ENCODE measurements around the gene TIMM23B. TPM values are rescaled to one million over a fixed set of nuclear protein-coding genes. Genes with fewer than 3 reads are reported as not detected.
"Not testable (repeated sequence)": the region's sequence is repeated elsewhere in the genome, so short reads cannot be mapped to it uniquely, and the experiment has no call there.

TIMM23B gene
- total RNA-seq, 1 experiment from 2014 or later = 18.9 TPM

DNA sequence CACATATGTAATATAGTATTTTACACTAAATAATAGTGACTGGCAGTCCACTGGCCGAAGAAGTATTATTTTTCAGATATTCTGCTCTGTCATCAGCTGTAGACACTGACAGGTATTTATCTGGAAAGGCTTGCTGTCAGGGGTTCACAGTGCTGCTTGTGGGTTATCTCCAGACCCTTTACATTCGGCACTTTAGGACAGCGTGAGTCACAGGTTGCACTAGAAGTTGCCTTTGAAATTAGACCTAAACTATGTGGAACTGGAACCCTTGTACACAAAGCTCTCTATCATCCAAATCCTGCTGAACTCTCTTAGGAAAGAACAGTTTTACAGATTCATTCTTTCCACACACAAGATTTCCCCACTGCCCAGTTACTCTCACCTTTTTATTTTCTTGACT lies 30.2 kb downstream of the TIMM23B start:
- CTCF ChIA-PET; ATAC-seq; RAD21 ChIA-PET (ENCODE audit: low non-redundant PET in 1 of 2, low total read pairs in 2 of 2, uncharacterized antibody in 2 of 2, unreplicated experiment in 2 of 2): not testable (repeated sequence)

DNA sequence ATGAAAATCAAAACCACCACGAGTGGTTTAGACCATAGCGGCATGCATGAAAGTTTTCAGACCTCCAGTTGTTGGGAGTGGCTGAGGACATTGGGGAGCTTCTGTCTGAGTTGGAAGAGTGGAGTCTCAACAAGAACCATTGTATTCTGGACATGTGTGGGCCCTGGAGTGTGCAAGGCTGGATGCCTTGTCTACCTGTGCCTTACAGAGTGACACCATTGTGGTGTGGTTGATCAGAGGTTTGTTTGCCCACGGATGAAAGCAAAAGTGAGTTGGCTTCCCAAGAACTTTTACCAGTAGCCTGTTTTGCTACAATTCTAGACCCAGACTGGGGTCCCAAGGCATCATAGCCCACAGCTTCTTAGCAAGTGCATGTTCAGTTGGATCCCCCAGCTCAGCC lies 35.9 kb downstream of the TIMM23B start:
- BruUV-seq (replicated peaks); H4K20me1 ChIP-seq (ENCODE audit: insufficient read depth); intact Hi-C loops (cut with micrococcal nuclease); H3K79me2 ChIP-seq (ENCODE audit: insufficient read depth, low read length); H3K9me2 ChIP-seq (ENCODE audit: insufficient read depth); H2AFZ ChIP-seq (ENCODE audit: low read depth, low read length, poor library complexity, severe bottlenecking); H3K36me3 ChIP-seq (ENCODE audit: control insufficient read depth in 1 of 2, insufficient read depth in 2 of 2, low read length in 2 of 2); POLR2A ChIA-PET; H3K4me1 ChIP-seq (ENCODE audit: control insufficient read depth in 1 of 2, insufficient read depth in 2 of 2, low read length in 2 of 2); CTCF ChIA-PET; RAD21 ChIA-PET (ENCODE audit: low non-redundant PET in 1 of 2, low total read pairs in 2 of 2, uncharacterized antibody in 2 of 2, unreplicated experiment in 2 of 2); ATAC-seq; H3K27ac ChIP-seq (ENCODE audit: low read depth, low read length); H3K27me3 ChIP-seq (ENCODE audit: insufficient read depth, low read length); DNase-seq (ENCODE audit: low read depth, low spot score); H3K9me3 ChIP-seq (ENCODE audit: control insufficient read depth in 1 of 2, insufficient read depth in 1 of 2, low read depth in 1 of 2, low read length in 2 of 2); H3K9ac ChIP-seq (ENCODE audit: low read length); H3K4me2 ChIP-seq (ENCODE audit: low read length); H3K4me3 ChIP-seq (replicated peaks in 1 of 2; ENCODE audit: low read depth in 1 of 2, low read length in 2 of 2): not testable (repeated sequence)

More for the DNA sequence above, 30.2 kb downstream of the TIMM23B start:
- H3K4me1 ChIP-seq (ENCODE audit: control insufficient read depth in 1 of 2, insufficient read depth in 2 of 2, low read length in 2 of 2); H3K9ac ChIP-seq (ENCODE audit: low read length); H3K27ac ChIP-seq (ENCODE audit: low read depth, low read length); H3K9me3 ChIP-seq (ENCODE audit: control insufficient read depth in 1 of 2, insufficient read depth in 1 of 2, low read depth in 1 of 2, low read length in 2 of 2); POLR2A ChIA-PET; H3K4me2 ChIP-seq (ENCODE audit: low read length); intact Hi-C loops (cut with micrococcal nuclease); H4K20me1 ChIP-seq (ENCODE audit: insufficient read depth); H3K4me3 ChIP-seq (replicated peaks in 1 of 2; ENCODE audit: low read depth in 1 of 2, low read length in 2 of 2); H3K27me3 ChIP-seq (ENCODE audit: insufficient read depth, low read length); BruUV-seq (replicated peaks); DNase-seq (ENCODE audit: low read depth, low spot score); H3K9me2 ChIP-seq (ENCODE audit: insufficient read depth); H2AFZ ChIP-seq (ENCODE audit: low read depth, low read length, poor library complexity, severe bottlenecking); H3K36me3 ChIP-seq (ENCODE audit: control insufficient read depth in 1 of 2, insufficient read depth in 2 of 2, low read length in 2 of 2); H3K79me2 ChIP-seq (ENCODE audit: insufficient read depth, low read length): not testable (repeated sequence)

GRCh38 chr10:49987207-49987606 lies 45.4 kb downstream of the TIMM23B start:
- H3K9ac ChIP-seq (ENCODE audit: low read length); DNase-seq (ENCODE audit: low read depth, low spot score); BruUV-seq (replicated peaks); CTCF ChIA-PET; H3K27ac ChIP-seq (ENCODE audit: low read depth, low read length); H3K4me2 ChIP-seq (ENCODE audit: low read length); H3K79me2 ChIP-seq (ENCODE audit: insufficient read depth, low read length); intact Hi-C loops (cut with micrococcal nuclease); H3K9me3 ChIP-seq (ENCODE audit: control insufficient read depth in 1 of 2, insufficient read depth in 1 of 2, low read depth in 1 of 2, low read length in 2 of 2); H3K36me3 ChIP-seq (ENCODE audit: control insufficient read depth in 1 of 2, insufficient read depth in 2 of 2, low read length in 2 of 2); ATAC-seq; H3K9me2 ChIP-seq (ENCODE audit: insufficient read depth); H3K4me3 ChIP-seq (replicated peaks in 1 of 2; ENCODE audit: low read depth in 1 of 2, low read length in 2 of 2); H3K4me1 ChIP-seq (ENCODE audit: control insufficient read depth in 1 of 2, insufficient read depth in 2 of 2, low read length in 2 of 2); H2AFZ ChIP-seq (ENCODE audit: low read depth, low read length, poor library complexity, severe bottlenecking); H3K27me3 ChIP-seq (ENCODE audit: insufficient read depth, low read length); POLR2A ChIA-PET; RAD21 ChIA-PET (ENCODE audit: low non-redundant PET in 1 of 2, low total read pairs in 2 of 2, uncharacterized antibody in 2 of 2, unreplicated experiment in 2 of 2); H4K20me1 ChIP-seq (ENCODE audit: insufficient read depth): not testable (repeated sequence)

- H3K4me1 ChIP-seq (ENCODE audit: control insufficient read depth in 1 of 2, insufficient read depth in 2 of 2, low read length in 2 of 2); H3K4me2 ChIP-seq (ENCODE audit: low read length); H3K36me3 ChIP-seq (ENCODE audit: control insufficient read depth in 1 of 2, insufficient read depth in 2 of 2, low read length in 2 of 2); H3K27ac ChIP-seq (ENCODE audit: low read depth, low read length); H4K20me1 ChIP-seq (ENCODE audit: insufficient read depth); H3K9me2 ChIP-seq (ENCODE audit: insufficient read depth); H3K27me3 ChIP-seq (ENCODE audit: insufficient read depth, low read length); H3K9me3 ChIP-seq (ENCODE audit: control insufficient read depth in 1 of 2, insufficient read depth in 1 of 2, low read depth in 1 of 2, low read length in 2 of 2); CTCF ChIA-PET; ATAC-seq; H3K79me2 ChIP-seq (ENCODE audit: insufficient read depth, low read length); POLR2A ChIA-PET; BruUV-seq (replicated peaks); H3K9ac ChIP-seq (ENCODE audit: low read length); H3K4me3 ChIP-seq (replicated peaks in 1 of 2; ENCODE audit: low read depth in 1 of 2, low read length in 2 of 2); intact Hi-C loops (cut with micrococcal nuclease); RAD21 ChIA-PET (ENCODE audit: low non-redundant PET in 1 of 2, low total read pairs in 2 of 2, uncharacterized antibody in 2 of 2, unreplicated experiment in 2 of 2); DNase-seq (ENCODE audit: low read depth, low spot score); H2AFZ ChIP-seq (ENCODE audit: low read depth, low read length, poor library complexity, severe bottlenecking): not testable (repeated sequence)
Measured at GRCh38 chr10:49988376-49988775, 46.5 kb downstream of the TIMM23B start, which contains the start of gene AGAP6. Gene AGAP6, plus strand, starts transcription at chr10:49988406. Its CDS starts 310 bp downstream, at chr10:49988716.

DNA sequence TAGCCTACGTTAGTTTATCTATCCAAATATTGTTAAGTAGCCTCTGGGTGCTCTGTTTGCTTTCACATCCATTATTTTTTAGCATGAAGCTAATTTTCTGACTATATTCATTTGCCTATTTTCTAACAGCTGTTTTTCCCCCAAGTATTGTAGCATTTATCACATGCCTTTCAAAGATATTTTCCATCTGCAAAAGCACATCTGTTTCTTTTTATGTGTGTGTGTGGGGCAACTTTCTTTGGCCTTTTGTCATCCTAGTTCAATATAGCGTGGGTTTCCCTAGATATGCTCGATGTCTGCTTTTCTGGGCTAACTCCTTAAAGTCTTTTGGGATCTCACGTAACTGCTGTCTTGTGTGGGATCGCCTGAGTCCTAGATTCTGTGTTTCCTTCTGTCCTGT lies 53.5 kb downstream of the TIMM23B start:
- H3K4me1 ChIP-seq (ENCODE audit: control insufficient read depth in 1 of 2, insufficient read depth in 2 of 2, low read length in 2 of 2); POLR2A ChIA-PET; H3K4me3 ChIP-seq (replicated peaks in 1 of 2; ENCODE audit: low read depth in 1 of 2, low read length in 2 of 2); H3K36me3 ChIP-seq (ENCODE audit: control insufficient read depth in 1 of 2, insufficient read depth in 2 of 2, low read length in 2 of 2); H4K20me1 ChIP-seq (ENCODE audit: insufficient read depth); H3K4me2 ChIP-seq (ENCODE audit: low read length); H3K27ac ChIP-seq (ENCODE audit: low read depth, low read length); H3K9me3 ChIP-seq (ENCODE audit: control insufficient read depth in 1 of 2, insufficient read depth in 1 of 2, low read depth in 1 of 2, low read length in 2 of 2); CTCF ChIA-PET; RAD21 ChIA-PET (ENCODE audit: low non-redundant PET in 1 of 2, low total read pairs in 2 of 2, uncharacterized antibody in 2 of 2, unreplicated experiment in 2 of 2); ATAC-seq; H3K9ac ChIP-seq (ENCODE audit: low read length); H3K9me2 ChIP-seq (ENCODE audit: insufficient read depth); intact Hi-C loops (cut with micrococcal nuclease); DNase-seq (ENCODE audit: low read depth, low spot score); H2AFZ ChIP-seq (ENCODE audit: low read depth, low read length, poor library complexity, severe bottlenecking); H3K27me3 ChIP-seq (ENCODE audit: insufficient read depth, low read length); H3K79me2 ChIP-seq (ENCODE audit: insufficient read depth, low read length); BruUV-seq (replicated peaks): not testable (repeated sequence)
